ENCODE data around the gene CUL7.

CUL7 gene

DNA sequence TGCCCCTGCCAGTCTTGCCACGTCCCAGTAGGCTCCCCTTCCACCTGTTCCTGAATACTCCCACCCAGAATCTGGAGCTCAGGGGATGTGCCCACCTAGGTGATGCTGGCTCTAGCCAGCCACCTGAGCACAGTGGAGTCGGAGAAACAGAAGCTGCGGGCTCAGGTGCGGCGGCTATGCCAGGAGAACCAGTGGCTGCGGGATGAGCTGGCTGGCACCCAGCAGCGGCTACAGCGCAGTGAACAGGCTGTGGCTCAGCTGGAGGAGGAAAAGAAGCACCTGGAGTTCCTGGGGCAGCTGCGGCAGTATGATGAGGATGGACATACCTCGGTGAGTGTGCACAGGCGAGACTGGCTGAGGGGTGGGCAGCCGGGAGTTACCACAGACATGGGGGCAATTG is 9.2 kb upstream of the CUL7 start:
- TF ChIP-seq, protein P1, sequence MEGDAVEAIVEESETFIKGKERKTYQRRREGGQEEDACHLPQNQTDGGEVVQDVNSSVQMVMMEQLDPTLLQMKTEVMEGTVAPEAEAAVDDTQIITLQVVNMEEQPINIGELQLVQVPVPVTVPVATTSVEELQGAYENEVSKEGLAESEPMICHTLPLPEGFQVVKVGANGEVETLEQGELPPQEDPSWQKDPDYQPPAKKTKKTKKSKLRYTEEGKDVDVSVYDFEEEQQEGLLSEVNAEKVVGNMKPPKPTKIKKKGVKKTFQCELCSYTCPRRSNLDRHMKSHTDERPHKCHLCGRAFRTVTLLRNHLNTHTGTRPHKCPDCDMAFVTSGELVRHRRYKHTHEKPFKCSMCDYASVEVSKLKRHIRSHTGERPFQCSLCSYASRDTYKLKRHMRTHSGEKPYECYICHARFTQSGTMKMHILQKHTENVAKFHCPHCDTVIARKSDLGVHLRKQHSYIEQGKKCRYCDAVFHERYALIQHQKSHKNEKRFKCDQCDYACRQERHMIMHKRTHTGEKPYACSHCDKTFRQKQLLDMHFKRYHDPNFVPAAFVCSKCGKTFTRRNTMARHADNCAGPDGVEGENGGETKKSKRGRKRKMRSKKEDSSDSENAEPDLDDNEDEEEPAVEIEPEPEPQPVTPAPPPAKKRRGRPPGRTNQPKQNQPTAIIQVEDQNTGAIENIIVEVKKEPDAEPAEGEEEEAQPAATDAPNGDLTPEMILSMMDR (IDR thresholded peaks at IDR 0.05), result no peak
- no peak for DNase-seq (ENCODE audit: low spot score)
- H3K27ac ChIP-seq, result no peak overlapping the region
- H3K4me3 ChIP-seq, result no peak overlapping the region

DNA sequence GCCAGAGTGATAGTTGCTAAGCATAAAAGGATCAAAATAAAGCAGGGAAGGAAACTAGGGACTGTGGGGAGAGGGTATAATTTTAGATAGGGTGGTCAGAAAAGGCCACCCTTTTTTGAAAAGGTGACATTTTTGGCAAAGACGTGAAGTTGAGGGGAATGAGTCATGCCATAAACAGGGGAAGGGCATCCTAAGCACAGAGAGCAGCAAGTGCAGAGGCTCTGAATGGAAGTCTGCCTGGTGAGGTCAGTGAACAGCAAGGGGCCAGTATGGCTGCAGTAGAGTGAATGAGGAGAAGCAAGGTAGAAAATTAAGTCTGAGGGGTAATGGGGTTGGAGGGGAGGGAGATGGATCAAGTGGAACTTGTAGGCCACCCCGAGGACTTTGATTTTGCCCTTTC is 8.2 kb upstream of the CUL7 start:
- DNase-seq (ENCODE audit: low spot score), result no peak
- Histone ChIP-seq H3K4me3 (no peak overlapping the region), H3K27ac (no peak overlapping the region)
- TF ChIP-seq, protein P1 (IDR thresholded peaks at IDR 0.05), result no peak

DNA sequence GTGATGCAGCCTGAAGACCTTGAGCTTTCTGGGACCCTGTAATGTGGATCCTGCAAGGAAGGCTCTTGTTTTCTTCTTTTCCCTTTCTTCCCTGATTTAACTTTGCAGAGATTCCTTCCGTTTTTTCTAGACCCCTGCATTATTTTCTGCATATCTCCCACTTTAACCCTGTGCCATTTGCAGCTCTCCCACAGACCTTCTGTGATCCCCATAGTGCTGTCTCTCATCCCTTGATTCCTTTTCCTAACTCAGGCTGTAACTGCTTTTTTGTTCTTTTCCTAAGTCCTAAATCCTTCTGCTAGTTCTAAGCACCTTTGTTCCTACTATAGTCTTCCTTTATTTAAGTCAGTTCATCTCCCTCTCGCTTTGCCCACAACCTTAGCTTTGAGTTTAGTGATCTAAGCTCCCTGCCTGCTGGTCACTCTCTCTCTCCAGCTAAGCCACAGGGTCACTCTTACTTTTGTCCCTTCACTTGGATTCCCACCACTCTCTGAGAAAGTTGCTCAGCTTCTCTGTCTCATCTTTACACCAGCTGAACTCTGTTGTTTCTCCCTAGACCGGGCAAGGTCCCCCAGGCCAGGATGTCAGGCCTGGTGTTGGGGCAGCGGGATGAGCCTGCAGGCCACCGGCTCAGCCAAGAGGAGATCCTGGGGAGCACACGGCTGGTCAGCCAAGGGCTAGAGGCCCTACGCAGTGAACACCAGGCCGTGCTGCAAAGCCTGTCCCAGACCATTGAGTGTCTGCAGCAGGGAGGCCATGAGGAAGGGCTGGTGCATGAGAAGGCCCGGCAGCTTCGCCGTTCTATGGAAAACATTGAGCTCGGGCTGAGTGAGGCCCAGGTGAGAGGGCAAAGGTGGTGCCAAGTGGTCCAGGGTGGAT is 7.3 kb upstream of the CUL7 start:
- Histone ChIP-seq H3K27ac (no peak overlapping the region), H3K4me3 (peak overlapping the region; percentile 84)
- TF ChIP-seq, protein P1 (IDR thresholded peaks at IDR 0.05), result no peak
- no peak for DNase-seq (ENCODE audit: low spot score)

DNA sequence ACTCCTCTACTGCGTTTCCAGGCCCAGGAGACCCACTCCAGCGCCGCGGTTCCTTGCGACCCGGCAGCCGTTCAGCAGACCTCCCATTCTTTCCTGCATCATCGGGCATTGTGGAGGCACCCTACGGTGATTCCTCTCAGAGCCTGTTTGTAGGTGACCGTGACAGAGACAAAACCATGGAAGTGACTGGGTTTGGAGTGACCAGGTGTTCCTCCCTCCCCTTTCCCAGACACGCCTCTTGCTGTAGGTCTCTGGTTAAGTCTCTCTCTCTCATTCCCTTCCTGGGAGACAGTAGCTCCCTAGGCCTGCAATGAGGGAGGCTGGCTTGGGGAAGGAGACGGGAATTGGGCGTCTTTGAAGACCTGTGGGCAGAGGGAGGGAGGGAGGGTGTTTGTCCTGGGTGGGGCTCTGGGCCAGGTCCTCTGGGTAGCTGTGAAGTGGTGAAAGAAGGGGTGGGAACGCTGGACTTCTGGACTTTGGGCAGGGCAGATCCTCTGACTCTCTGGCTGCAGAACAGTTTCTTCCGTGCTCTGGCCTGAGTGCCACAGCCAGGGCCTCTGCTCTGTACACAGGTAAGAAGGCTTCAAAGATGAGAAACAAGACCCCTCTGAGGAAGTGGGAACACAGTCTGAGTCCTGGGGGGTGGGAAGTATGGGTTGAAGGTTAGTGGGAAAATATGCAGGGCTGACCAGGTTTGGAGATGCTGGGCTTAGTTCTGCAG is 6.5 kb upstream of the CUL7 start:
- DNase-seq (ENCODE audit: low spot score), result no peak
- peak overlapping the region; percentile 88 to 91 for H3K27ac ChIP-seq
- TF ChIP-seq, protein P1 (IDR thresholded peaks at IDR 0.05), result no peak
- peak overlapping the region; percentile 84 for H3K4me3 ChIP-seq

DNA sequence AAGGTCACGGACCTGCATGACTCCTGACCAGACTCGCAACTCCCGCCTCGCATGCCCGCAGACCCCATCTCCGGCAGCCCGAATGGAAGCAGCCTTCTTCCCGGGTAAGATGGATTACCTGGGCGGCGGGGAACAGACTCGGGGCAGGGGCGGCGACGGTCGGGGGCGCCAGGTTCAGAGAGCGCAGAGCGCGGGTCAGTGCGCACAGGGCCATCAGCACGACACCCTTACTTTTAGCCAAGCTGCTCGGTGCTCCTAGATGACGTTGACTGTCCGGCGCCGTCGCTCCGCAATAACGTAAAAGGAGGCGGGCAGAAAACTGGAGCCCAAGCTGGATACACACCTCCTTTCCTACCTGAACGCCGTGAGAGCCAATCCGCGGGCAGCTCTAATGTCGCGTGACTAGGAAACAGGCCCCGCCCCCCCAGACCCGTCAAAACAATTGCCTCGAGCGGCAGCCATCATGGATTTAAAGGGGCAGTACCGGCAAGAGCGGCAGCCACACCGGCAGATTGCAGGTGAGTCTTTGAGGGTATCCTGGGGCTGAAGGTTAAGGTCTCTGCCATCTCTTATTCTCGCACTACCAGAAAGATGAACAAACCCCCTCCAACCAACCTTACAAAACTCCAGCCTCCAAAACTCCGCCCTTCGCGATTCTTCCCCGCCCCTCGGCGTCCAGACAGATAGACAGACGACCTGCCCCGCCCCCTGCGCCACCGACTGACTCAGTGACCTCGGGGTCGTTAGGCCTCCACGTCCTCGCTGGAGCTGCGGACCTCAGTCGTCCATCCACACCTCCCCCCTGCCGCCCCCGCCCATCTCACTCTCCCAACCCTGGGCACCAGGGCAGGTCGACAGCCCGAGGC is 5.8 kb upstream of the CUL7 start, which contains the start of the genes KLC4 and MRPL2:
TSS of gene KLC4 (plus strand) at position 464 of the 866 bp plus-strand sequence. CDS start 1,705 bp downstream, outside the sequence.
TSS of gene MRPL2 (minus strand) at position 267 of the 866 bp plus-strand sequence. CDS start at position 214, 53 bp downstream.
- H3K4me3 ChIP-seq, result peak within 1 kb of the TSS; percentile 84
- TF ChIP-seq, protein P1 (IDR thresholded peaks at IDR 0.05), result no peak
- H3K27ac ChIP-seq, result peak within 1 kb of the TSS; percentile 88 to 91
- DNase-seq (ENCODE audit: low spot score), result peak; percentile 99

DNA sequence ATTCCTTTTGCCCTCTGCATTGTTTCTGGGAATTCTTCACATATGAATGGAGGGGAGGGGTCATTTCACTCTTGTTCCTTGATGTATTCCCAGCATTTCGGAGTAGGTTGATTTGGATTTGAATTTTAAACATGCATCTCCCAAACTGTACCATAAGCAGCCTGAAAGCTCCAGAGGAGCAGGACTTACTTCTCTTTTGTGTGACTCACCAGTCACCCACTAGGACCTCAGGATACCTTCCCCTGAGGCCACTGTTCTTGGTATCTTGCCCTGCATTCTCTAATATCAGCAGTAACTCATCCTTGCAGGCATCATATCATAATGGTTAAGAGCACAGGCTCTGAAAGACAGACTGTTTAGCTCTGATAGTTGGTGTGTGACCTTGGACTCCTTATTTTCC is 4.9 kb upstream of the CUL7 start:
- no peak for DNase-seq (ENCODE audit: low spot score)
- peak overlapping the region; percentile 88 to 91 for H3K27ac ChIP-seq
- H3K4me3 ChIP-seq, result peak overlapping the region; percentile 84
- TF ChIP-seq, protein P1 (IDR thresholded peaks at IDR 0.05), result no peak

Measured in coronary artery (tissue), 2 donors.